Measurements from ENCODE around the gene IQCE.
"Not testable (repeated sequence)": the region's sequence is repeated elsewhere in the genome, so short reads cannot be mapped to it uniquely, and the experiment has no call there.

The IQCE gene

DNA sequence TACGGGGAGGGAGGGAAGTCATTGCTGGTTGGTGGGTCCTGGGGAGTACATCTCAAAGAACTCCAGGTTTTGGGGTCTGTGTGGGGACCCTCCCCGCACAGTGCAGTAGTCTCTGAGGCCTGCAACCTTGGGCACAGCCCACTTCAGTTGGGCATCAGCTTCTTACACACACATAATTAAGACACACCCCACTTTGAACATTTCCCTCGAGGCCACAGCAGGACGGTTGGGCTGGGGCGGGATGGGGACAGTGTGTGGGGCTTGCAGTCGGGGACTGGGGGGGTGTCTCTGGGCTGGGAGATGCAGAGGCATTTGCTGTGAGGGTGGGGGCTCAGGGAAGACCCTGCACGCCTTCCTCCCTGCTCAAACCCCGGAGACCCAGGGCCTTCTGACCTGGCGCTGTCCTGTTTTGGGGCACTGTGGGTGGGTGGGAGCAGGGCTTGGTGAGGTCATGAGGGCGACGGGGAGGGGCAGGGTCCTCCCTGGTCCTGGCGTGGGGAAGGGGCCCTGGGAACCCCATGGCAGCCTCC, 38.0 kb upstream of the IQCE start:
- no peak for DNase-seq (ENCODE audit: low spot score)

- DNase-seq (ENCODE audit: low spot score) = no peak
Measured at GRCh38 chr7:2521341-2521745, 37.4 kb upstream of the IQCE start.

DNA sequence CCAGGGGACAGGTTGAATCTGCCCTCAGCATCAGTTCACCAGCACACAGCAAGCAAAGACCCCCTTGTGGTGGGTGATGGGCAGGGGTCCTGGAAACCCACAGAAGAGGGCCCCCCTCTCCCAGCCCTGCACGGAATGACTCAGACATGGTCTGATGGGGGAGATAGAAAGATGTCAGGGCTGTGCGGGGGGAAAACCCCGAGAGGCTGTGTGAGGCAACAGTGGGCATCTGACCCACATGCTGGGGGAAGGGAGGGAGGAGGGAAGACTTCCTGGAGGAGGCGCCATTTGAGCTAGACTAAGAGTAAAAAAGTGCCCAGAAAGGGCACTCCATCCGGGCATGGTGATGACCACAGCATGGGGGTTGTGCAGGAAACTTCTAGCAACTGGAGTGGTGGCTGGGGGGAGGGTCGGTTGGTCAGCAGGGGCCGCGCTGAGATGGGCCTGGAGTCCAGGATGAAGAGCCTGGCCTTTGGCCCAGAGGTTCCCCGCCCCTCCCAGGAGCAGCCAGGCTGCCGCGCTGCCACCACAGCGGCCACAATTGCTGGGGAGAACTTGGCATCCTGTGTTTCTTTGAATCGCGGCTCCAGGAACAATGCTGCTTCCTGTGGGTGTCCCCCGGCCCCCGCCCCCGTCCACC, 36.7 kb upstream of the IQCE start:
- DNase-seq (ENCODE audit: low spot score) = no peak

GRCh38 chr7:2522780-2523433, 35.9 kb upstream of the IQCE start:
- DNase-seq (ENCODE audit: low spot score) = no peak

DNA sequence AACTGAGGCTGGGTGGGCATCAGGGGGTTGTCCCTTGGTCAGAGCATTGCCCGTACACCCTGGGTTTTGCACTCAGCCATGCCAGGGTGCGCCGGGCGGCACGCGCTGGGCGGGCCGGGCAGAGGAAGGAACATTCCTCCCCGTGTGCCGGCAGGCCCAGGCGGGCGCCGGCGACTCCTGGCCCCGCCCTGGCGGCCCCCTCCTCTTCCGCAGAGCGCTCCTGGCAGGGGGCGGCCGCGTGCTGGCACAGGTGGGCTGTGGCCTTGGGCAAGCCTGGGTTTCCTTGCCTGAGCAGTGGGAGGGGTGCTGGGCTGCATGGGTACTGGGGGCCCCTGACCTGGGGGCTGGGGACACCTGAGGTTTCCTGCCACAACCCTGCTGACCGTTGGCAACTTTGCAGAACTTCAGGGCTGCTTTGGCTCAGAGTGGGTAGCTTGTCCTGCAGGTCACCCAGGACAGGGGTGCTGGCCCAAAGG, 35.3 kb upstream of the IQCE start:
- DNase-seq (ENCODE audit: low spot score) = no peak

DNA sequence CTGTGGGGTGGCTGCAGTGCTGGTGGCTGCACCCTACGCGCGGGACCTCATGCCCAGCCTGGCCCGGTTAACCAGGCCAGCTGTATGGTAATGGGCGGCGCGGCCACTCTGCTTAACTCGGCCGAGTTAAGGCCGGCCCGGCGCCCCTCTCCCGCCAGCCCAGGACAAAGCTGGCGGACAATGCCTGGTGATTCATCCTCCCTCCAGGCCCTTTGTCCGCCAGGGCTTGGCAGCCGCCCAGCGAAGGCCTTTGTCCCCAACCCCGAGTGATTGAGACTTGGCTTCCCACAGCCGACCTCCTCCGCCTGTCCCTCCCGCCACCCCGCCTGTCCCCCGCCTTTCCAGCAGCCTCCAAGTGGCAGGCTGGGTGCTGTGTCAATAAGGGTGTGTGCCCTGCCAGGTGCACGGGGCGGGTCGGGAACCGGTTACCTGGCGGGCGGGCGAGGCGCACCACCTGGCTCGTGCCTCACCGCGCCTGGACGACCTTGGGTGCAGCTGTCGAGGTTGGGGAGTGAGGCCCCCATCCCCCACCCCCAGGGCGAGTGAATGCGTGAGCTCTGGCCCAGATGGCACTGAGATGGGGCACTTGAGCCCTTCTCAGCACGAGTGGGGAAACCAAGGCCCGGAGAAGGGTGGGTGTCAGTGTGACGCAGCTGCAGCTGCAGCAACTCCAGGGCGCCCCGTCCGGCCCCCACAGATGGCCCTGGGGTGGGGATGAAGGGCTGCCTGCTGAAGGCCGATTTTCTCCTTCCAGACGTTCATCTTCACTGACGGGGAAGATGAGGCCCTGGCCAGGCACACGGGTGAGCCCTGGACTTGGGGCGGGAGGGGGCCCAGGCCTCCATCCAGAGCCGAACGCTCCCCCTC, 34.6 kb upstream of the IQCE start:
- peak; percentile 96 for DNase-seq (ENCODE audit: low spot score)

- DNase-seq (ENCODE audit: low spot score) = no peak
Measured at GRCh38 chr7:2524808-2525657, 33.7 kb upstream of the IQCE start.

- DNase-seq (ENCODE audit: low spot score) = no peak
Measured at GRCh38 chr7:2525658-2526630, 32.8 kb upstream of the IQCE start.

GRCh38 chr7:2526659-2527504, 31.9 kb upstream of the IQCE start:
- DNase-seq (ENCODE audit: low spot score) = no peak

DNA sequence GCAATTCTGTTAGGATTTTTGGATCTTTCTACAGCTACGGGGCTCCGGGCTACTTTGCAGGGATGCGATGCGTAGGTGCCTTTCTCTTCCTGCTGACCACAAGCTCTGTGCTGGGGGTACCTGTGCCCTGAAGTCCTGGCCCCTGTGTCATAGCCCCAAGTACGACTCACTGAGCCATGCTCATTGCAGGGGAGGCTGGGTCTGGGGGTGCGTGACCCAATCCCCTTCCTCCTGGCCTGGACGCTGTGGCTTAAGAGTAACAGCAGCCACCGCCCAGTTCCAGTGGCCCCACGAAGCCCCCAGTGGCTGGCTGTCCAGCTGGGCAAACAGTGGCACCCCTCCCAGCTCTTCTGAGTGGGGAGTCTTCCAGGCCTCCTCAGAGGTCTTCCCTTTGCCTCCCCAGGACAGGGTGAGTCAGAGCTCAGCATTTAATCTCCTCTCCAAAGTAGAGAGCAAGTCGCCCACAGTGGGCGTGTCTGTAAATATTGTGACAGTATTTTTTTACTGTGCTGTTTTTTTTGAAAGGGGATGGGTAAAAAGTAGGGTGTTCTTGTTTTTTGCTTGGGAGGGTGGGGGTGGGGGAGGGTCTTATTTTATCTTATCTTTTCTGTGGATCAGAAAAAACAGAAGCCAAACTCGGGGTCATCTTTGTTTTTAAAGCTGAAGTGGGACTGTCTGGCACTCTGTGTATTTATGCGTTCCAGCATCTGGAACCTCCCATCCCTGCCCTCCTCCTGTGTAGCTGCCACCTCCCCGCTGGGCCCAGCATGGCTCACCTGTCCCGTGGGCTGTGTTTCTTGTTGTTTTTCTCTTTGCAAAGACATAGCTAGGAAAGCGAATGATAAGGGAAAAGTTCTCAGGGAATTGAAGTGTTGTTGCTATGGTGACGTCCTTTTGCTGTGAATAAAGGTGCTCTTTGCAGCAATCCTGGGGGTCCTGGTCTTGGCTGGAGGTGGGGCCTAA, 31.0 kb upstream of the IQCE start:
- DNase-seq (ENCODE audit: low spot score) = no peak

DNA sequence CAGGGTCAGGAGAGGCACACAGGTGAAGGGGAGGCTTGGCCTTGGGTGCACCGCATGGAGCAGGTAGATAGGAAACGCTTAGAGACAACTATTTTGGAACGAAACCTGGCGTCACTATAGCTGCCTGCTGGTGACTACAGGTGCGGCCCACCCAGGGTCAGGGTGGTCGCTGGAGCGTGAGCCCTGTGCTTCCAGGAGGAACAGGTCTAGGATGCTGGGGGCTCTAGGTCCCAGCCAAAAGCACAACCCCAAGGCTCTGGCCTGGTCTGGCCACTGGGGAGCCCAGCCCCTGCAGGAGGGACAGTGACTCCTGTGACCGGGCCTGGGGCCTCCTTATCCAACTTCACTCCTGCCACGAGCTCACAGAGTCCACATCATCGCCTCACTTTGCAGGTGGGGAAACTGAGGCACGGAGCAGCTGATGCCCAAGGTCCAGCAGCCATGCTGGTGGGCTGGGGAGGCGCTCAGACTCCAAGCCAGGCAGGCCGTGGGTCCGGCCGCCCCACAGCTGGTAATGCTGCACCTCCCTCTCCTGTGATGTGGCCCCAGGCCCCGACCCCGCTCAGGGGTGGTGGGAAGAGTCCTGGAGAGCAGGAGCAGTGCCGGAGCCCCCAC, 30.2 kb upstream of the IQCE start:
- no peak for DNase-seq (ENCODE audit: low spot score)

DNA sequence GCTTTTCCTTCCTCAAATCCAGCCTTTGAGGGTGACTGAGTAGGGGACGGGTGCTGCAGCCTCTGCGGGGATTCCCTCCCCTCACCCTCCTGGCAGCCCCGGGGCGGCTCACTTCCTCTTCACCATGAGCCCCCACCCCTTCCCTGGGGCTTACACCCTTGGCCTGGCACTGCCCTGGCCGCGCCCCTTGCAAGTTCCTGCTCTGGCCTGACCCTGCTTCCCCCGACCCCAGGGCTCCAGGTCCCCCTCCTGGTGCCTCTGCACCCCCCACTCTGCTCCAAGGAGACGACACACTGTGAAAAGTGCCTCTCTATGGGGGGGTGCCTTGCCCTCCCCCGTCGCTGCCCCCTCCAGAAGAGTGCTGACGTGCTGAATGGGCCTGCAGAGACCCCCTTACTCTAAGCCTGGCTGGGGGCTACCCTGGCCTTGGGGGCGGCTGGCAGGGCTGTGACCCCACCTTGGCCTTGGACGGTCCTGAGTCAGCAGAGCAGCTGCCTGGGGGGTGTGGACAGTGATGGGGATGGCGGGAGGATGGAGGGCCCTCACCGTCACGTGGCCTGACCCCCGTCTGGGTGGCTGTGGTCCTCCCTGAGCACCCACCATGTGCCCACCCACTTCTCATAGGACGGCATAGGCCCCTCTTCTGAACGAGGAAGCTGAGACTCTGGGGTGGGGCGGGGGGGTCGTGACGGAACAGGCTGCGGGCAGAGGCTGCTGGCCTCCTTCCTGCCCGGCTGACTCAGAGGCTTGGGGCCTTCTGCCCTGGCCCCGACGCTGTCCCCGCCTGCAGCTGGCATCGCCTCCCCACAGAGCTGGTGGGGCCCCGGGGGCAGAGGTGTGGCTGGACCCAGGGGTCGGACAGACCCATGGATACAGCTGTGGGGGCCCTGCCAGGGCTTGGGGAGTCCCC, 29.4 kb upstream of the IQCE start:
- DNase-seq (ENCODE audit: low spot score) = peak; percentile 74

GRCh38 chr7:2530071-2530987, 28.4 kb upstream of the IQCE start:
- DNase-seq (ENCODE audit: low spot score) = no peak

GRCh38 chr7:2530994-2531795, 27.6 kb upstream of the IQCE start:
- DNase-seq (ENCODE audit: low spot score) = not testable (repeated sequence)

- DNase-seq (ENCODE audit: low spot score) = not testable (repeated sequence)
Measured at GRCh38 chr7:2531796-2532110, 27.0 kb upstream of the IQCE start.

Data from globus pallidus (tissue), 1 donor.